IPS-NIHi11 (cell line): ENCODE results near the gene TRIM48.
"Not testable (repeated sequence)": the region's sequence is repeated elsewhere in the genome, so short reads cannot be mapped to it uniquely, and the experiment has no call there.

Source experiments
- DNase-seq: peaks from one replicate; pipeline ENCODE4 v3.0.0; 2012; ENCODE audit warnings: mixed read lengths, low spot score

Gene TRIM48

GRCh38 chr11:55261855-55262254, at the start of gene TRIM48:
Gene TRIM48, plus strand, starts transcription at chr11:55262155. Its CDS starts 113 bp downstream, at chr11:55262268.
- DNase-seq, result not testable (repeated sequence)

- DNase-seq, result not testable (repeated sequence)
Observed at GRCh38 chr11:55238316-55238715, 23.6 kb upstream of the TRIM48 start.

GRCh38 chr11:55263081-55263480, 1.1 kb downstream of the TRIM48 start:
- DNase-seq, result no peak
